ENCODE results near the gene FRAS1. TPM values are rescaled to one million over a fixed set of nuclear protein-coding genes. Genes with fewer than 3 reads are reported as not detected.

Gene FRAS1
- total and polyA plus RNA-seq, 9 of the 15 experiments (the other 6 are each of a cell fraction or from before 2014, with no cell fraction given), result under 0.01 to 0.11 (median 0.04) TPM; not detected in 2

DNA sequence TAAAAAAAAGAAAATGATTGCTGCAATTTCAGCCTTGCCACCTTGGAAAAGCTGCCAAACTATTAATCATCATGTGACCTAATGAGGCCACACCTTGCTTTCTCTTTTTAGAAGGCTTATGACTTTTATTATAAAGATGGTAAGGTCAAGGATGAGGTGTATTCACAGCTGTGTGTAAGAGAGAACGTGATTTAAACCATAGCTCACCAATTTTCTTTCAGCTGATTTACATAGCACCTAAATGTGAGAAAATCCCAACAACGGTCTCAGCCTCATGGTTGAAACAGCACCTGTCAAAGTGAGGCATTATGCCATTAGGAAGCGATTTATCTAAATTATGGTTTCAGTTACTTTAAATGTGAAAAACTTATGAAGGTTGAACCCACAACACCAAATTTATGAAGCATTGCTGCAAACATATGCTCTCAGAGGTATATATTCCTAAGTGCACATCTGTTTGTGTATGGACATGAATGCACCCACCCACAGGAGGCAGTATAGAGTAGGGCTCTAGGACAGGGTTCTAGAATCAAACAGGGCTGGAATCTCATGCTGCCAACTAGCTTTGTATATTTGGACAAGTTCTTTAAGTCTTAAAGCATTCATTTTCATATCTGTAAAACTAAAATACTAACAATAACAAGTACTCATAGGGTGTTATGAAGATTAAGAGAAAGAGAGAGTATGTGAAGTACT lies 535.1 kb downstream of the FRAS1 start (continued):
- TF ChIP-seq, protein P1, sequence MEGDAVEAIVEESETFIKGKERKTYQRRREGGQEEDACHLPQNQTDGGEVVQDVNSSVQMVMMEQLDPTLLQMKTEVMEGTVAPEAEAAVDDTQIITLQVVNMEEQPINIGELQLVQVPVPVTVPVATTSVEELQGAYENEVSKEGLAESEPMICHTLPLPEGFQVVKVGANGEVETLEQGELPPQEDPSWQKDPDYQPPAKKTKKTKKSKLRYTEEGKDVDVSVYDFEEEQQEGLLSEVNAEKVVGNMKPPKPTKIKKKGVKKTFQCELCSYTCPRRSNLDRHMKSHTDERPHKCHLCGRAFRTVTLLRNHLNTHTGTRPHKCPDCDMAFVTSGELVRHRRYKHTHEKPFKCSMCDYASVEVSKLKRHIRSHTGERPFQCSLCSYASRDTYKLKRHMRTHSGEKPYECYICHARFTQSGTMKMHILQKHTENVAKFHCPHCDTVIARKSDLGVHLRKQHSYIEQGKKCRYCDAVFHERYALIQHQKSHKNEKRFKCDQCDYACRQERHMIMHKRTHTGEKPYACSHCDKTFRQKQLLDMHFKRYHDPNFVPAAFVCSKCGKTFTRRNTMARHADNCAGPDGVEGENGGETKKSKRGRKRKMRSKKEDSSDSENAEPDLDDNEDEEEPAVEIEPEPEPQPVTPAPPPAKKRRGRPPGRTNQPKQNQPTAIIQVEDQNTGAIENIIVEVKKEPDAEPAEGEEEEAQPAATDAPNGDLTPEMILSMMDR (IDR thresholded peaks at IDR 0.05 in 2 of 3, conservative IDR thresholded peaks at IDR 0.05 in 1 of 3; ENCODE audit: insufficient read depth in 2 of 3, low read depth in 1 of 3, low read length in 3 of 3), result peak; percentile 65 to 71 (median 70)
- TF ChIP-seq, protein P2, sequence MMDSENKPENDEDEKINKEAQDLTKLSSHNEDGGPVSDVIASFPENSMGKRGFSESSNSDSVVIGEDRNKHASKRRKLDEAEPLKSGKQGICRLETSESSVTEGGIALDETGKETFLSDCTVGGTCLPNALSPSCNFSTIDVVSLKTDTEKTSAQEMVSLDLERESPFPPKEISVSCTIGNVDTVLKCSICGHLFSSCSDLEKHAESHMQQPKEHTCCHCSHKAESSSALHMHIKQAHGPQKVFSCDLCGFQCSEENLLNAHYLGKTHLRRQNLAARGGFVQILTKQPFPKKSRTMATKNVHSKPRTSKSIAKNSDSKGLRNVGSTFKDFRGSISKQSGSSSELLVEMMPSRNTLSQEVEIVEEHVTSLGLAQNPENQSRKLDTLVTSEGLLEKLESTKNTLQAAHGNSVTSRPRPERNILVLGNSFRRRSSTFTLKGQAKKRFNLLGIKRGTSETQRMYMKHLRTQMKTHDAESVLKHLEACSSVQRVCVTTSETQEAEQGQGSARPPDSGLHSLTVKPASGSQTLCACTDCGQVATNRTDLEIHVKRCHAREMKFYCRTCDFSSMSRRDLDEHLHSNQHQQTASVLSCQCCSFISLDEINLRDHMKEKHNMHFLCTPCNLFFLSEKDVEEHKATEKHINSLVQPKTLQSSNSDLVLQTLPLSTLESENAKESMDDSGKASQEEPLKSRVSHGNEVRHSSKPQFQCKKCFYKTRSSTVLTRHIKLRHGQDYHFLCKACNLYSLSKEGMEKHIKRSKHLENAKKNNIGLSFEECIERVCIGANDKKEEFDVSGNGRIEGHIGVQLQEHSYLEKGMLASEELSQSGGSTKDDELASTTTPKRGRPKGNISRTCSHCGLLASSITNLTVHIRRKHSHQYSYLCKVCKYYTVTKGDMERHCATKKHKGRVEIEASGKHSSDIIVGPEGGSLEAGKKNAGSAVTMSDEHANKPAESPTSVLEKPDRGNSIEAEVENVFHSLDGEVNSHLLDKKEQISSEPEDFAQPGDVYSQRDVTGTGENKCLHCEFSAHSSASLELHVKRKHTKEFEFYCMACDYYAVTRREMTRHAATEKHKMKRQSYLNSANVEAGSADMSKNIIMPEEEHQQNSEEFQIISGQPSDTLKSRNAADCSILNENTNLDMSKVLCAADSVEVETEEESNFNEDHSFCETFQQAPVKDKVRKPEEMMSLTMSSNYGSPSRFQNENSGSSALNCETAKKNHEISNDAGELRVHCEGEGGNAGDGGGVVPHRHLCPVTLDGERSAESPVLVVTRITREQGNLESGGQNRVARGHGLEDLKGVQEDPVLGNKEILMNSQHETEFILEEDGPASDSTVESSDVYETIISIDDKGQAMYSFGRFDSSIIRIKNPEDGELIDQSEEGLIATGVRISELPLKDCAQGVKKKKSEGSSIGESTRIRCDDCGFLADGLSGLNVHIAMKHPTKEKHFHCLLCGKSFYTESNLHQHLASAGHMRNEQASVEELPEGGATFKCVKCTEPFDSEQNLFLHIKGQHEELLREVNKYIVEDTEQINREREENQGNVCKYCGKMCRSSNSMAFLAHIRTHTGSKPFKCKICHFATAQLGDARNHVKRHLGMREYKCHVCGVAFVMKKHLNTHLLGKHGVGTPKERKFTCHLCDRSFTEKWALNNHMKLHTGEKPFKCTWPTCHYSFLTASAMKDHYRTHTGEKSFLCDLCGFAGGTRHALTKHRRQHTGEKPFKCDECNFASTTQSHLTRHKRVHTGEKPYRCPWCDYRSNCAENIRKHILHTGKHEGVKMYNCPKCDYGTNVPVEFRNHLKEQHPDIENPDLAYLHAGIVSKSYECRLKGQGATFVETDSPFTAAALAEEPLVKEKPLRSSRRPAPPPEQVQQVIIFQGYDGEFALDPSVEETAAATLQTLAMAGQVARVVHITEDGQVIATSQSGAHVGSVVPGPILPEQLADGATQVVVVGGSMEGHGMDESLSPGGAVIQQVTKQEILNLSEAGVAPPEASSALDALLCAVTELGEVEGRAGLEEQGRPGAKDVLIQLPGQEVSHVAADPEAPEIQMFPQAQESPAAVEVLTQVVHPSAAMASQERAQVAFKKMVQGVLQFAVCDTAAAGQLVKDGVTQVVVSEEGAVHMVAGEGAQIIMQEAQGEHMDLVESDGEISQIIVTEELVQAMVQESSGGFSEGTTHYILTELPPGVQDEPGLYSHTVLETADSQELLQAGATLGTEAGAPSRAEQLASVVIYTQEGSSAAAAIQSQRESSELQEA (IDR thresholded peaks at IDR 0.05; ENCODE audit: low read depth), result no peak
- TF ChIP-seq CBX5 (IDR thresholded peaks at IDR 0.05; ENCODE audit: borderline replicate concordance, low read depth) (no peak), OTX1 (CRISPR knock-in tag; IDR thresholded peaks at IDR 0.05) (no peak), MEIS2 (IDR thresholded peaks at IDR 0.05; ENCODE audit: partially characterized antibody) (peak; percentile 4), ZFP36 (IDR thresholded peaks at IDR 0.05; ENCODE audit: low read depth, low read length, partially characterized antibody) (no peak)
- TF ChIP-seq, protein P3, sequence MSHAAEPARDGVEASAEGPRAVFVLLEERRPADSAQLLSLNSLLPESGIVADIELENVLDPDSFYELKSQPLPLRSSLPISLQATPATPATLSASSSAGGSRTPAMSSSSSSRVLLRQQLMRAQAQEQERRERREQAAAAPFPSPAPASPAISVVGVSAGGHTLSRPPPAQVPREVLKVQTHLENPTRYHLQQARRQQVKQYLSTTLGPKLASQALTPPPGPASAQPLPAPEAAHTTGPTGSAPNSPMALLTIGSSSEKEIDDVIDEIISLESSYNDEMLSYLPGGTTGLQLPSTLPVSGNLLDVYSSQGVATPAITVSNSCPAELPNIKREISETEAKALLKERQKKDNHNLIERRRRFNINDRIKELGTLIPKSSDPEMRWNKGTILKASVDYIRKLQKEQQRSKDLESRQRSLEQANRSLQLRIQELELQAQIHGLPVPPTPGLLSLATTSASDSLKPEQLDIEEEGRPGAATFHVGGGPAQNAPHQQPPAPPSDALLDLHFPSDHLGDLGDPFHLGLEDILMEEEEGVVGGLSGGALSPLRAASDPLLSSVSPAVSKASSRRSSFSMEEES (CRISPR knock-in tag; IDR thresholded peaks at IDR 0.05), result peak; percentile 34; the same call in 1 of the 2 replicates
- TF ChIP-seq, protein P4, sequence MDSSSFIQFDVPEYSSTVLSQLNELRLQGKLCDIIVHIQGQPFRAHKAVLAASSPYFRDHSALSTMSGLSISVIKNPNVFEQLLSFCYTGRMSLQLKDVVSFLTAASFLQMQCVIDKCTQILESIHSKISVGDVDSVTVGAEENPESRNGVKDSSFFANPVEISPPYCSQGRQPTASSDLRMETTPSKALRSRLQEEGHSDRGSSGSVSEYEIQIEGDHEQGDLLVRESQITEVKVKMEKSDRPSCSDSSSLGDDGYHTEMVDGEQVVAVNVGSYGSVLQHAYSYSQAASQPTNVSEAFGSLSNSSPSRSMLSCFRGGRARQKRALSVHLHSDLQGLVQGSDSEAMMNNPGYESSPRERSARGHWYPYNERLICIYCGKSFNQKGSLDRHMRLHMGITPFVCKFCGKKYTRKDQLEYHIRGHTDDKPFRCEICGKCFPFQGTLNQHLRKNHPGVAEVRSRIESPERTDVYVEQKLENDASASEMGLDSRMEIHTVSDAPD (CRISPR knock-in tag; IDR thresholded peaks at IDR 0.05), result no peak
